Left renal cortex interstitium (tissue), 4 donors: ENCODE results near the gene COL25A1. TPM values are rescaled to one million over a fixed set of nuclear protein-coding genes. Genes with fewer than 3 reads are reported as not detected.
"Not testable (repeated sequence)": the region's sequence is repeated elsewhere in the genome, so short reads cannot be mapped to it uniquely, and the experiment has no call there.

ENCODE experiments used
- DNase-seq, 4 donors: peaks; one replicate each; pipeline ENCODE4 v3.0.0-alpha.2; 2013; ENCODE audit warnings: low read depth in 4 of 4, low spot score in 2 of 4, missing footprints in 1 of 4
- polyA plus RNA-seq, 4 donors: library from polyadenylated mRNA; unstranded; fragments of 120-200 nt; gene quantifications; one replicate each; pipeline ENCODE4 v1.2.1, GENCODE V29; 2013; ENCODE audit not compliant: insufficient read length in 4 of 4

Gene COL25A1
- polyA plus RNA-seq, 4 donors: 14.9 to 23.1 (median 18.8) TPM

DNA sequence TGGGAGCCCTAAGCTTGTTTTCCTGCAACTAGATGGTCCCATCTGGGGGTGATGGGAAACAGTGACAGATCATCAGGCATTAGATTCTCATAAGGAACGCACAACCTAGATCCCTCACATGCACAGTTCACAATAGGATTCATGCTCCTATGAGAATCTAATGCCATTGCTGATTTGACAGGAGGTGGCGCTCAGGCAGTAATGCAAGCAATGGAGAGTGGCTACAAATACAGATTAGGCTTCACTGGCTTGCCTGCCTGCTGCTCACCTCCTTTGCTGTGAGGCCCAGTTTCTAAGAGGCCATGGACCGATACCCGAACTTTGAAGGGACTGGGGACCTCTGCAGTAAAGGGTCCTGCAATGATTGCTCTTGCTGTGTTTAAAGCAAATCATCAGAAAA, 225.7 kb downstream of the COL25A1 start:
- not testable (repeated sequence) for DNase-seq

DNA sequence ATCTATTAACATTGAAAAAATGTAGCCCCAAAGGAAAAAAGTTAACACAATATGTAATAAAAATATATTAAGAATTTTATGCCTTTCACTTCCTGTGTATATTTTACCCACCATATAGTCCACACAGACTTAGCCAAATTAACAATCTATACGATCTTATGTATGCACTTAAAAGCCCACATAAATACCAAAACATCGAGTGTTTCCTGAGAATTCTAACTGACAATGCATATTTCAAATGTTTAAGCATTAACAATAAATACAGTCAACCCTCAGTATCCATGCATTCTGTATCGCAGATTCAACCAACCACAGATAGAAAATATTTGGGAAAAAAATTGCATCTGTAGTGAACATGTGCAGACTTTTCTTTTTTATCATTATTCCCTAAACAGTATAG, 226.8 kb downstream of the COL25A1 start:
- no peak for DNase-seq

DNA sequence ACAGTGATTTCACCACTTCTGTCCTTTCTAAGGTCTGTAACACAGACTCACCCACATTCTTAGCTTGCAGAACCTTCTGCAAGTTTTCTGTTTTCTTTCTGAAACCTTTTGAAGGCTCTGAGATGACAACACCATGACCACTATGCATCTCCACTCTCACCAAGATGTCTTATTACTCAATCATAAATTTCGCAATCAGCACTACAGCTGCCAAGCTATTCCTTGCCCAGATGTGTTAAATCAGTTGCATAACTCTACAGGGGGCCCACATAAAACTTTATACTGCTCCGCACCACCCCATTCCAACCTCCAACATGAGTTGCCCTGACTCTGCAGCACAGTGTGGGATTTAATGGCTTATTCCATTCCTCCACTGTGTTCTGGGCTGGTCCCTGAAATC, 229.9 kb downstream of the COL25A1 start:
- DNase-seq: no peak

DNA sequence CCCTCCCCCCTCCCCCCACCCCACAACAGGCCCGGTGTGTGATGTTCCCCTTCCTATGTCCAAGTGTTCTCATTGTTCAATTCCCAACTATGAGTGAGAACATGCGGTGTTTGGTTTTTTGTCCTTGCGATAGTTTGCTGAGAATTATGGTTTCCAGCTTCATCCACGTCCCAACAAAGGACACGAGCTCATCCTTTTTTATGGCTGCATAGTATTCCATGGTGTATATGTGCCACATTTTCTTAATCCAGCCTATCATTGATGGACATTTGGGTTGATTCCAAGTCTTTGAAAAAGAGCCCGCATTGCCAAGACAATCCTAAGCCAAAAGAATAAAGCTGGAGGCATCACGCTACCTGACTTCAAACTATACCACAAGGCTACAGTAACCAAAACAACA, 231.8 kb downstream of the COL25A1 start:
- not testable (repeated sequence) for DNase-seq

DNA sequence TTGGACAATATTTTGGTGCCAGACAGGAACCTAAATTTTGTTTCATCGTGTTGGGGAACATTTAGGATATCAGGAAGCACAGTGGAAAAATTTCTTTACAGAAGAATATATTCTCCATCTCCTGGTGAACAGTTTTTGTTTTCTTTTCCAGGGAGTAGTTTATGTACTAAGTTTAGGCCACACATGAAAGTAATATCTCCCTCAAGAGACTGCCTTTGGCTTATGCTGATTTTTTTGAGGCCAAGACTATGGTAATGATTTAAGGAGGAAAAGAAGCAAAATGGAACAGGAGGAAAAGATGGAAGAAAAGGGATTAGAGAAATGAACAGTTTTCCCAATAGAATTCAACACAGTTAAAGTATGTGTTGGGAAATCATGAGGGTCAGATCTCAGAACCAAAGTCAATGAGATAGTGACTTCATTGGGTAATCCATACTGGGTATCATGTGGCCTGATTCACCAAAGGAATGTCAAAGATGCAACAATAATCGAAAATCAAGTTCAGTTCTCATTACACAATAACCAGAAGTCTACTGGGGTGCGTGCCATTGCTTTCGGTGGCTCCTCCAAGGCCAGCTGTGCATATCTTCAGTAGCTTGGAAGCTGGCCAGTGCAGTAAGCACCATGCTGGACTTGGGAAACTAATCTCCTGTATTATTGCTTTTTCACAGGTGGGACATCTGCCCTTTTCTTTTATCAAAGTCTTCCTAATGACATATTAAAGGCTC, 234.8 kb downstream of the COL25A1 start:
- no peak for DNase-seq

DNA sequence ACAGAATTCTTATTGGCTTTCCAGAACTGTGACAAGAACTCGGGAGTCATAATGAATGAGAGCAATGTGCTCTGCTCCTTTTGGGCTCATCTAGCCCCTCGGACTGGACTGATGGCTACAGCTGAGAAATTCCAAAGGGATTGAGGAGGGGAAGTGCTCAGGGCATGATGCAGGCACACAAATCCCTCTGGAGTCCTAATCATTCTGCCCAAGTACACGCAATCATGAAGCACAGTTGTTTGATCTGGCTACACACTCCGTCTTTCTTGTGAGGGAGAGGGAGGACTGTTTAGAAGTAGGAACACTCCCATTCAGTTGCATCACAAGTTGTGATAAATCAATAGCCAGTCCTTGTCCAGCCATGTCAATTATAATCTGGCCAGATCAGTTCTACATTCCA, 237.5 kb downstream of the COL25A1 start:
- DNase-seq: no peak

DNA sequence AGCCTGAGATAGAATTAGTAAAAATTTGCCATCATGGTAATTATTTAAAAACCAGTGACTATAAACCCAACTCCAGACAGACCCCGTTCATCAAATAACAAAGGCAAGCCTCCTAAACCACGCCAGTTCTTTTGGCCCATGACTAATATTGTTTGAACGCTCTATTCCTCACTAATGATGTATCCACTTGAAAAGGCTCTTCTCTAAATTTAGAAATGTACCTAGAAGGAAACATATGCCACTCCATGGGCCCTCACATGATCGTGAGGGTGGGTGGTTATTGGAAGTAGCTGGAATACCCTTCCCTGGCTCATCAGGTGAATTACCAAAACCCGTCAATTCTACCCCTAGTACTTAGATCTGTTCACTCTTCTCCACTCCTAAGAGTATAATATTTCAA, 249.2 kb downstream of the COL25A1 start:
- no peak for DNase-seq

DNA sequence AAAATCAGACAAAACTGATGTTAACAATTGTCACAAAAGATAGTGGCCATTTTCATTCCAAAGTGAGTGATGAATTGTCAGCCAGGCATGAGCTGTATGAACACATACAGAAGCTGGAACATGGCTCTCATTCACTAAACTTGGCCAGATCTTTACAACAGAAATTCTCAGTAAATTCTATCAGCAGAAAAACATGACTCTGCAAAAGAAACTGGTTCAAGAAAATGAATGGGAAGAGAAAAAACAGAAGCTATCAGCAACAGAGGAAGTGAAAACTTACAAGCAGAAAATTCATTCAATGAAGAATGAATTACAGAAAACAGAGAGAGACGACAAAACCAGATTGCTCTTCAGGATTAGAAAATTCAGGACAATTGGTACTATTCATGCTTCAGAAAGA, 249.6 kb downstream of the COL25A1 start:
- no peak for DNase-seq

DNA sequence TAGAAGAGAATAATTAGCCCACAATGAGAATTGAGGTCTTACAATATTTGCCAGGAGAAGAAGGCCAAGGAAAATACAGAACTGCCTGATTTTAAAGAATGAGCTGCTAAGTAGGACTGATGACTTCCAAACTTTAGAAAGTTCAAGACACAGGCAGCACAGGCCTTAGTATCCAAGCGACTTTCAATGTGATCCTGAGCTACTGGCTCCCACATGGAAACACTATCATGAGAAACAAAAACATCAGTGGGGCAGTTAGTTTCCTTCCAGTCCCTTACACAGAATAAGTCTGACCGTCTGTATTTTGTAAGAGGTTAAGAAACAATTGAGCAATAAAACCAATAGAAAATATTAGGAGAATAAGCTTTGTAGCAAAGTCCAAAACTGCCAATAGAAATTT, 251.4 kb downstream of the COL25A1 start:
- no peak for DNase-seq

DNA sequence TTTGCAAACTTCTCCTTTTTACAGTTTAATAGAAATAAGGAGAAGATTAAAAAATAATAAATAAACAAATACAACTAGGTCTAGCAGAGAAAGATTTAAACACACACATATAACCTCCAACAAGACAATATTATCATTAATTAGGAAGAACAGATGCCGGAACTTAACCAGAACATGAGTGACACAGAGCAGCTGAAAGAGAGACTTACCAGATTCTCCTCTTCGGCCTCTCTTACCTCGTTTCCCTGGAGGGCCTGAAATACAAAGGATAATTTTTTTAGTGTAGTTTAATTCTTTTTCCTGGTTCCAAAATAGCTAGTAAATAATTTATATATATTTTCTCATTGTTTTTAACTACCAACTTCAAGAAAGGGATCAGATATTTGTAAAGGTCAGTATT, 252.5 kb downstream of the COL25A1 start:
- DNase-seq: no peak

DNA sequence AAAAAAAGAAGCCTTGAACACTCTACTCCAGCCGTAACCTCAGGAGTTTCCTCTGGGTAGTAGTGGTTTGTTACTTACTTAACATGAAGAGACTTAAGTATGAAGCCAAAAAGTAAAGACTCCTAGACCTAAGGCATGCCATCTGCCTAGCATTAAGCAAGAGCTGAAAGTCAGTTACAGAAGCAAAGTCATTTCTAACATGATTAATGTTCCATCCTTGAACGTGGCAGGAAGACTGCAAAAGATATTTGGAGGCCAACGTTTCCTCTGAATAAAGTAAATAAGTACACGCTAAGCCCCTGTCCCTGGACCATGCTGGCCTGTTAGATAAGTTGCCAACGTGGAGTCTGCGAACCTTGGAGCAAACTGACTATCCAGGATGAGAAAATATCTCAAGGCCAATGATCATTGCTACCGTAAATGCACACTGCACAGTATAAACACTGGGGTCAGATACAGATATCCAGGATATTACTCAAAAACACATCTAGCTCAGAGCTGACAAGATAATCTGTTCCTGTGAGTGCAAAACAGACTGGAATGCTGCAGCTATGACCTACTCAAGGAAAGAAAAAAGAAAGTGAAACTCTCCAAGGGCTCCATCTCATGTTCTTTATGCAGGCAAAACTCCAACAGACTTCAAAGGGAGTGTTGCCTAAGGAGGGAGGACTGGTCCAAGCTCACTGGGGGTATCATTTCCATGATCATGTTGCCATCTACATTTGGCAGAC, 255.8 kb downstream of the COL25A1 start:
- DNase-seq: peak in 1 of 4 donors; percentile 15

DNA sequence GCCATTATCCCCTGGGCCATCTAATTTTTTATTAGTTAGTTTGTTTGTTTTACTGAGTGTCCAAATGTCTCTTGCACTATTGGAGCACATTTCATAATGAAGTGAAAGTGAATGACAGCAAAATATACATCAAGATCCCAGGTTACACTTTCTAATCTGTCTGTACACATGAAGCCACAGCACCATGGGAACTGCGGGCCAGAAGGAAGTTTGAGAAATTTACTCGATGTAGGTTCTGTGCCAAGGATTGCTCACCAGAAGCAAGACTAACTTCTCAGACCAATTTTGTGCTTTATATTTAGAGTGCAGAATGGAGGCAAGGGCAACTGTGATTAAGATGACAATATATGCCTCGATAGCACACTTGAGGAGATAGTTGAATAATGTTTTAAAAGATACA, 258.0 kb downstream of the COL25A1 start:
- DNase-seq: no peak

DNA sequence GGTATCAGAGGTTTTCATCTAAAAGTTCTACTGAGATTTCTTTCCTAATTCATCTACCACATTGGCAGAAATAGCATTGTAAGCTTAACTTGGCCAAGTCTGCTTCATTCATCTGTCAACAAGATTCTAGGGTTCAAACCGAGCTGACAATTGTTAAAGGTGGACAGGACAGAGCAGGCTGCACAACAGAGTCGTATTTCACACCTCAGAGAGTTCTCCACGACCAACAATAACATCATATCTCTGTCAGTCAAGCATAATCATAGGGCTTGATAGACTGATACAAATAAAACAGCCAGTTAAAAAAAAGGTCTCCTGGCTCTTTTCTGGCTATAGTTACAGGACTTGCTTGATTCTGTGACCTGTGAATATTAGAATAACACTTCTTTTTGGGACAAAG, 259.2 kb downstream of the COL25A1 start:
- no peak for DNase-seq

DNA sequence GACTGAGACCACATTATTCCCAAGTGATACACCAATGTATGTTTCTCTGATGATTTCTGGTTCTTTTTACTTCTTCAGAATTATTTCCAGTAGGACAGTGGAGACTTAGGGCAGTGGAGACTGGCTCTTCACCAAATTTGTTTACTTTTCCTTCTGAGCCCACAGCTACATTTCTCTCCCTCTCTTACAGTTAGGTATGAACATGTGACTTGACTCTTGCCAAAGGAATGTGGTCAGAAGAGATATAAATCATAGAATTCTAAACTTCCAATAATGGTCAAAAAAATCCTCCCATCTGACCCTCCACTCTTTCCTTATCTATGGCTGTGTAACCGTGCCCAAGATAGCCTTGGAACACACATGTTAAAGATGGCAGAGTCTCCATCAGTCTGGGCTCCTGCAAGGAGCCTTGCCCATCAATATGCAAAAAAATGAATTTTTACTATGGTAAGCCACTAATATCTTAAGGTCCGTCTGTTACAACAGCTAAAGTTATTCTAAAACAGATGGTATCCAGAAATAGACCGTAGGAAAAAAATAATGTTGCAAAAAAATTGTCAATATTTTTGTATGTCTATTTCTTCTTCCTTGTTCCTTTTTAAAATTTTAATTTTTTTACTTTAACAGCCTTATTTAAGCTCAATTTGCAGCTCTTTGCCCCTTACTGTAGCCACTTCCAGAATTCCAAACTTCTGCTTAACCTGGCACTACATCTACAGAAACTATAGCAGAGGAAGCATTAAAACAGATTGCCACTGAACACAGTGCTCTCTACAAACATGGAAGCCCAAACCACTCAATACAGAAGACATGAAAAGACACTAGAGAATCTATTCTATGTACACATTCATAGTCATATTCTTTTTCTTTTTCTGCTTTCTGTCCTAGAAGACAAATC, 260.7 kb downstream of the COL25A1 start:
- no peak for DNase-seq

DNA sequence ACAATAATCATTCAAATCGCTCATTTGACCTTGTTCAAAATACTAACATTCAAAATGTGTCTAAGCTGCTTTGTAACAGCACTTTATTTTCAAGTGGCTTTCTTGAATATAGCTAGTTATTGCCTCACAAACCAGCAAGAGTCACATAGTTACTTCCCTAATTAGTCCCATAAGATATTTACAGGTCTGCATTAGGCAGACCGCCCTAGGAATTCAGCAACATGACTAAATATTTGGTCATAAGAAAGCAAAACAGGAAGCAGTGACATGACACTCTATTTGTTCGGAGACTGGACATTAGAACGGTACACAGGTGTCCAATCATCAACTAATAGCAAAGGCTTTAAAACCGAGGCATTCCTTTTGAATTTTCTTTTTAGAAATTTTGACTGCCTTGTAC, 262.0 kb downstream of the COL25A1 start:
- no peak for DNase-seq

DNA sequence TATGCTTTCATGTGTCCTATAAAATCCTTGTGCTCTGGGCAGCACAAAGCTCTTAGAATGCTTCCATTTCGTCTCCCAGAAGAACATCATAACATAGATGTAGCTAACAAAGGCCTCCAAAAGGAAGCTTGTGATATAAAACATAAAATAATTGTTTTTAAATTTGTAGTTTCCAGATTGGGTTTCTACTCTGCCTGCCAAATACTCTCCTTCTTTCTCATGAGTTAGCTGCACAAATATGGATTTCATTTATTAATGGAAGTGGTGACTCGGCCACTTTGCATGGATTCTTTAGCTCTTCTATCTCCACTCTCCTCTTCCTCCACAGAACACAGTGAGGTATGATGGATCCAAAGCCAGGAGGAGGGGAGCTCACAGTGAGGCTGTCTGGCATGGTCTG, 265.4 kb downstream of the COL25A1 start:
- no peak for DNase-seq

DNA sequence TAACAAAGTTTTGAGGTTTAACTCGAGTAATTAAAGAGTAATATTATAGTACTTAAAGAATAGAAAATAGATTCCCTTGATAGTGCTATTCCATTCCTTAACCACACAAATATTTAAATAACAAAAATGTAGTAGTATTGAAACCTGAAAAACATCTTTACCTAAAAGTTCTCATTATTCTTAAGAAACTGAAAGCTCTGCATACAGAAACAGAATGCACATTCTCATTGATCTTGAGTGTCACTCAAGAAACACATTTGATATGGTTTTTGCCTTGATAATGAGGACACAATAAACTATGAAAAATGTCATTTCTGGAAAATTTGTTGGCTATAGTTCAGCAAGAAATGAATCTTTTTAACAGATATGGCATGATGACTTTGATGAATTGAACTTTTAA, 268.5 kb downstream of the COL25A1 start:
- no peak for DNase-seq

DNA sequence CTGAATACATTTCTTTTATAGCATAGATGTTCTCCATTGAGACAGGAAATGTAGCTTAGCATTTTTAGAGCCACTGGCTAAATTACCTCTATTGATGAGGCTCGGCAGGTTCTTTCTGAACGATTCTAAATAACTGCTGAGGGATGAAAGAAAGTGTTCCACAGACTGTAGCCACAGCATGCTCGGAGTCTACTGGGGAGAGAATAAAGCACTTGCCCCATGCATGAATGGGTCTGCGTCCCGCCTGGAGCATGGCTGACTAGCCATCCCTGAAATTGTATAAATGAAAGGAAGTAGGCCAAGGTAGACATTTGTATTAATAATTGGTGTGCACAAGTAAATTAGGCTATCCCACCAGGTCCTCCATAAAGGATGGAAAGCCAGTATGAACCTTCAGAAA, 269.8 kb downstream of the COL25A1 start:
- DNase-seq: no peak

DNA sequence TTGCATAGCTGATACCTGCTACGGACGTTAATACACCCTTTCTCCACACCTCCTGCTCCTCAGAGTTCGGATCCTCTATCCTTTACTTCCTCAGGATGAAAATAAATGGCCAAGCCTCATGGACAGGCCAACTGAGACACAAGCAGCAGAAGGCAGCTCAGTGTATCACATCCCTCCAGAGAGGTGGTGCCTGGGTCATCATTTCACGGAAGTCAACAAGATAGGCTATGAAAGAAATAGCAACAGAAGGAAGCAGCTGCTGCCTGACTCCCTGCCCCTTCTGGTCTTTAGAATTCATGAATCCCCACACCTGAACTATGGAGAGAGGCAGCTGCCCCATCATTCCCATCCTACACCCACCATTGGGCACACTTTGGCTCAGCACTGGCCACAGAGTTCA, 272.5 kb downstream of the COL25A1 start:
- no peak for DNase-seq

DNA sequence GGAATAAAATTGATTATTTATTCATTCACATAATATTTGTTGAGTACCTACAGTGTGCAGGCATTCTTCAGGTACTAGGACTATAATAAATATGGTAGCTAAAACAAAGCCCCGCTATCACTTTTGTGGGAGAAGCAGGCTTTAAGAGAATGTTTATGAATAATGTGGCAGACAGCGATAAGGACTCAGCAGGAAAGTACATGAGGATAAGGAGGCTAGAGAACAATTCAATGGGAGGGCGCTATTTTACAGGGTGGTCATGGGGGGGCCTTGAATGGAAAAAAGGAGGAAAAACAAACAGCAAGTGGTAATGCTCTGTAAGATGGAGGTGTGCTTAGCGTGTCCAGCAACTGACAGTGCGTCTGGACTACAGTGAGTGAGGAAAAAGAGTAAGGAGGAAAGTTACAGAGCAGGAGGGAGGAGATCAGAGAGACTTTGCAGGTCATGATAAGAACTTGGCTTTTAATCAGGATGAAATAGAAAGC, 275.4 kb downstream of the COL25A1 start:
- DNase-seq: no peak

DNA sequence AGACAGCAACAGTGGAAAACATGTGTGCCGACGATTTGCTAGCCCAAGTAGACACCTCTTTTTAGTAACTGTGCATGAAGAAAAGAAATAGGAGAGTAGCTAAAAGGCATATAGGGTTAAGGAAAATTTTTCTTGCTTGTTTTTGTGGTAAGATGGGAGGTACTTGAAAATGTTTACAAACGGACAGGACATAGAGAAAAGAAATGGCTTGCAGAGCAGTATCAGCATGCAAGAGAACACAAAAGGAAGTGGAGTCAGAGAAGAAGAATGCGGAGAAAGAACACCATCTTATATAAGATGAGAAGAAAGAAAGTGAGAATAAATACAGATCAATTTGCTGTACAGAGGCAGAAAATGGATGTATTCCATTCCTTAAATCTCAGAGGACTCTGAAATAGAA, 275.9 kb downstream of the COL25A1 start:
- no peak for DNase-seq
